Activated T-helper 17 cell treated with anti-CD3 and anti-CD28 coated beads, Interleukin-2, amount 50 U/mL, for 72 hours (primary cell): Measurements from ENCODE around the gene RGS6. TPM values are rescaled to one million over a fixed set of nuclear protein-coding genes. Genes with fewer than 3 reads are reported as not detected.

Experiments used
- ATAC-seq: fragments of 150-1000 bp; cut with Tn5 transposase; replicated peaks from 2 replicates; pipeline ENCODE4 v1.10.0; 2021; ENCODE audit warnings: mild to moderate bottlenecking, moderate library complexity
- H3K27ac Mint-ChIP-seq: one replicate; pipeline ENCODE4 v1.8.0; 2022; ENCODE audit warnings: mixed read lengths
- H3K27me3 Mint-ChIP-seq: one replicate; pipeline ENCODE4 v1.8.0; 2022; ENCODE audit warnings: mixed read lengths
- H3K36me3 Mint-ChIP-seq: one replicate; pipeline ENCODE4 v1.8.0; 2022; ENCODE audit warnings: low read depth, mild to moderate bottlenecking, mixed read lengths
- H3K4me1 Mint-ChIP-seq: one replicate; pipeline ENCODE4 v1.8.0; 2022; ENCODE audit warnings: mixed read lengths
- H3K4me3 Mint-ChIP-seq: one replicate; pipeline ENCODE4 v1.8.0; 2022; ENCODE audit warnings: mild to moderate bottlenecking, mixed read lengths
- H3K9me3 Mint-ChIP-seq: one replicate; pipeline ENCODE4 v1.8.0; 2022; ENCODE audit warnings: mixed read lengths
- total RNA-seq, 2 donors: library from RNA; stranded (reverse); gene quantifications; one replicate each; pipeline ENCODE4 v1.2.3, GENCODE V29; 2022

RGS6 gene
- total RNA-seq, 2 donors from 2014 or later, result 1.5 to 1.6 TPM

DNA sequence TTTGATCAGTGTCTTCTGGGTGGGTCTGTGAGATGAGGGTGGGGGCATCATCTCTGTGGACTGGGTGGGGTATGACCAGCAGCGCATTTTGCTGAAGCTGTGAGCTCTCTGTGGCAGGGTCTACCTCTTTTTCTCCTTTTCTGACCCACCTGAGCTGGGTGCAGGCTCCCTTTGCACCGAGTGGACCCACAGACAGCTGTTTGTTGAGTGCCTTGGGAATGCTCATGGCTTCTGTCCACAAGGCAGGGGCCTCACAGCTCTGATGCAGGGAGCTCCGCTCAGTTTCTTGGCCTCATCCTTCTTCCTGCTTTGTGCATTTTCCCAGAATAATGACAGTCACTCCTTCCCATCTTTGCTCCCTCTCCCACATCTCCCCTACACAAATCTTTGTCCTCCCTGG, 581.1 kb downstream of the RGS6 start:
- Mint-ChIP-seq H3K27ac (no peak overlapping the region), H3K9me3 (no peaks in the 10 kb centered on the region), H3K27me3 (no peaks in the 10 kb centered on the region), H3K4me3 (no peak overlapping the region), H3K36me3 (no peaks in the 10 kb centered on the region), H3K4me1 (peaks cover 13% of the 10 kb centered on the region)
- no peak for ATAC-seq

DNA sequence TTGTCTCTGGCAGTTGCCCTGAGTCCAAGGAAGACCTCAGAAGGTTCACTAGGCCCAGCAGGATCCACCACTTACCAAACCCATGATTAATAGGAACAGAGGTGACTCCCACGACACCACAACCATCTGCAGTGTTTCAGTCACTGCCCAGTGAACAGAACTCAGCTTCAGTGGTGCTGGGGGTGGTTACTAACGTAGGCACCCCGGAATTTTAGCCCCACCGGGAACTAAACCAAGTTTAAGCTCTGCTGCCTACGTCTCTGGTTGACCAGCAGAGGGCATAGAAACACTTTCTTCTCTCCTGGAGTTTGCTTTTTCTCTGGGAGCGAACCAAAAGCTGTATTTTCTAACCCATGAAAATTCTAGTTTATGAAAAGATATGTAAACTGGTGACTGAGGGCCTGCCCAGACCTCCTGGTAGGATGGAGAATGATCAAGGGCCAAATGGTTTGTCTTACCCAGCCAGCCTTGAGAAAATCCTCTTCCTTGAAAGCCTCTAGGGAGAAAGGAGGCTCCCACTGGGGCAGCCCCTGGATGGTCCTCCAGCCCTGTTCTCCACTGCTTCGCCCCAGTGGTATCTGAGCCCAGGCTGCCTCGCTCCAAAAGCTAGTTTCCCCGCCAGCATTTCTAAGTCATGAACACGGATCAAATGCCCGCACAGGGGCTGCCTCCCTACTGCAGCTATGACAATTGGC, 581.9 kb downstream of the RGS6 start:
- Mint-ChIP-seq H3K4me1 (peaks cover 20% of the 10 kb centered on the region), H3K36me3 (no peaks in the 10 kb centered on the region), H3K27ac (no peak overlapping the region), H3K27me3 (no peaks in the 10 kb centered on the region), H3K9me3 (no peaks in the 10 kb centered on the region), H3K4me3 (no peak overlapping the region)
- no peak for ATAC-seq

GRCh38 chr14:72514660-72515025, 582.4 kb downstream of the RGS6 start:
- no peaks in the 10 kb centered on the region for H3K36me3 Mint-ChIP-seq
- peaks cover 25% of the 10 kb centered on the region for H3K4me1 Mint-ChIP-seq
- H3K27ac Mint-ChIP-seq, result no peak overlapping the region
- no peaks in the 10 kb centered on the region for H3K27me3 Mint-ChIP-seq
- no peak for ATAC-seq
- no peak overlapping the region for H3K4me3 Mint-ChIP-seq
- no peaks in the 10 kb centered on the region for H3K9me3 Mint-ChIP-seq

DNA sequence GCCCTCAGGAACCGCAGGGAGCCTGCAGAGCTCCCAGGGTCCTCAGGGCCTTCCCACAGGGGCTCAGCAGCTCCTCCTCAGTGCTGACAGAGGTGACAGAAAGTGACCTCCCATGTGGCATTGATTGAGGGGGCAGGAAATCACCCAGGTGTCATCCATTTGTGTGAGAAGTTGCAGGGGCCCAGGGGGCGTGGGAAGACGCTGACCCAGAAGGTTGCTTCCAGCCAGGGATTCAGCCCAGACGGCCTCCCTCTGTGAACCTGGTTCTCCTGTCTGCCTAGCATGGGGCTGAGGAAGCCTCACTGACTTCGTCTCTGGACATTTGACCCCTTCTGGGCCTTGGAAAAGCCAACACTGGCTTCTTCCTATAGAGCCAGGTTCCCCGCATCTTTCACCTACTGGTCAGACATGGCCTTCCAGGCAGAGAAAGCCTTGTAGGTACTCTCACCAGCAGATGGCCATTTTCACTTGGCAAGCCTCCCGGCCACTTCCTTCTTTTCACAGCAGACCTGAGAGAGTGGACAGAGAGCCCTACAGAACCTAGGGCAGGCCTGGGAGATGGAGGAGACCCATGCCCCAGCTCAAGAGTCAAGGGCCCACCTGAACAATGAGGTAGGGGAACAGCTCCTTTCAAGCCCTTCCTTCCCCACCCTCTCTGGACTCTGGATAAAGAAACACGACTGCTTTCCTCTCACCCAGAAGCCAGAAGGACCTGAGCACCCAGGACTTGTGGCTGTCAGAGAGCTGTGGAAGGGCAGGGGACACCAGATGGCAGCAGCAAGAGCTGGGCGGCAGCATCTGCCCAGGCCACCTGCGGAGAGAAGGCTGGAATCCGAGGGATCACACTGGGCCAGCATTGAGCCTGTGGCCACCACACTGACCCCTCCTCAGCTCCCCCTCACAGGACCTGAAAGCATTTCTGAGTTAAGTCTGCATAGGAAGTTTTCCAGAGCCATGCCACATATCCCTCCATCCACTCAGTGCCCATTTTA, 583.8 kb downstream of the RGS6 start:
- Mint-ChIP-seq H3K4me1 (peaks cover 31% of the 10 kb centered on the region), H3K27me3 (no peaks in the 10 kb centered on the region), H3K9me3 (no peaks in the 10 kb centered on the region), H3K36me3 (no peaks in the 10 kb centered on the region), H3K4me3 (no peak overlapping the region), H3K27ac (no peak overlapping the region)
- ATAC-seq, result no peak

DNA sequence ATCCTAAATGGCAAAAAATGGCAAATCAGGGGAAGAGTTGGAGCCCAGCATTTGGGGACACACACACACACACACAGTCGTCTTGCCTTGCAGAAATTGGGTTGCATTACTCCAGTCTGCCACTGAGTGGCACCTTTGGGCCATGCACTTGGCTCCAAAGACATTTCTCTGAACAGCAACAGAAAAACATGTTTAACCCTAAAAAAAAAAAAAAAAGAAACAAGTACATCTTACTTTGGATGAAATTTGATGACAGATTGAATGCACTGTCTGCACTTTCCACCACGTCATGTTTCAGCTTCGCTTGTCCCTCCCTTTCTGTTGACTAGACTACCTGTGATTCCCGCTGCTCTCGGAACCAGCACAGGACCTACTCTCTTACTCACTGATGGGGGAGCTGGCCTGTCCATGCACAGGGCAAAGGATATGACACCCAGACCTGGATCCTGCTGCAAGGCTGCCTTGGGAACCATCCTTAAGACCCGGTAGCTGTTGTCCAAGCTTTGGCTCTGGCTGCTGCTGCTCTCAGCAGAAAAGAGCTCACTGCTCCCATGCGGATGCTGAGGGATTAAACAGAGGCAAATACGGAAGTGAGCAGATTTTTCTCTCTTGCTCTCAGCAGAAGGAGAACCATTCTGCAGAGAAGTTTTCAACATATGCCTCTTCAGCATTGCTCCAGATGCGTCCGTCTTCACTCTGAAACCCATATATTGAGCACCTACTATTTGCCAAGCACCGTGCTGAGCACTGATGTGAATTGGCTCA, 584.9 kb downstream of the RGS6 start:
- Mint-ChIP-seq H3K9me3 (no peaks in the 10 kb centered on the region), H3K27ac (no peak overlapping the region)

DNA sequence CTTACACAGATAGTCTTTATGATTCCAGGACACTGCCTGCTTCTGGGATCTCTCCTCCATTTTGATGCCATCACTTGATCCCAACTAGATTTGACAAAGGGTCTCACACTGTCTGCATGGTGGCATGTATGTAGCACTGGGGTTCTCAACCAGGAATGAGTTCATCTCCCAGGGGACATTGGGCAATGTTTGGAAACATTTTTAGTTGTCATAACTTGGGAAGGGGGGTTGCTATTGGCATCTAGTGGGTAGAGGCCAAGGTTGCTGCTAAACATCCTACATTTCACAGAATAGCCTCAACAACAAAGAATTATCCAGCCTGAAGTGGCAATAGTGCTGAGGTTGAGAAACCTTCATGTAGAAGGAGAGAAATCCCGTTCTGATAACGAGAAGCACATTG, 585.5 kb downstream of the RGS6 start:
- H3K4me3 Mint-ChIP-seq, result peak overlapping the region; percentile 36
- no peaks in the 10 kb centered on the region for H3K36me3 Mint-ChIP-seq
- no peaks in the 10 kb centered on the region for H3K27me3 Mint-ChIP-seq
- no peak for ATAC-seq
- H3K9me3 Mint-ChIP-seq, result no peaks in the 10 kb centered on the region
- H3K27ac Mint-ChIP-seq, result no peak overlapping the region
- peaks cover 36% of the 10 kb centered on the region for H3K4me1 Mint-ChIP-seq

More for the DNA sequence above, 584.9 kb downstream of the RGS6 start:
- no peak for ATAC-seq
- H3K36me3 Mint-ChIP-seq, result no peaks in the 10 kb centered on the region
- peaks cover 36% of the 10 kb centered on the region for H3K4me1 Mint-ChIP-seq
- no peaks in the 10 kb centered on the region for H3K27me3 Mint-ChIP-seq
- no peak overlapping the region for H3K4me3 Mint-ChIP-seq

- Mint-ChIP-seq H3K4me3 (peak overlapping the region; percentile 36), H3K4me1 (peaks cover 36% of the 10 kb centered on the region), H3K27me3 (no peaks in the 10 kb centered on the region), H3K27ac (peak overlapping the region; percentile 40), H3K36me3 (no peaks in the 10 kb centered on the region), H3K9me3 (no peaks in the 10 kb centered on the region)
- ATAC-seq, result peak; percentile 84
These were observed 586.7 kb downstream of the RGS6 start for GRCh38 chr14:72518809-72519377.

GRCh38 chr14:72519543-72519942, 587.3 kb downstream of the RGS6 start:
- Mint-ChIP-seq H3K4me3 (peak overlapping the region; percentile 36), H3K4me1 (peaks cover 36% of the 10 kb centered on the region), H3K27me3 (no peaks in the 10 kb centered on the region), H3K27ac (peak overlapping the region; percentile 40), H3K9me3 (no peaks in the 10 kb centered on the region), H3K36me3 (no peaks in the 10 kb centered on the region)
- ATAC-seq, result peak; percentile 39

DNA sequence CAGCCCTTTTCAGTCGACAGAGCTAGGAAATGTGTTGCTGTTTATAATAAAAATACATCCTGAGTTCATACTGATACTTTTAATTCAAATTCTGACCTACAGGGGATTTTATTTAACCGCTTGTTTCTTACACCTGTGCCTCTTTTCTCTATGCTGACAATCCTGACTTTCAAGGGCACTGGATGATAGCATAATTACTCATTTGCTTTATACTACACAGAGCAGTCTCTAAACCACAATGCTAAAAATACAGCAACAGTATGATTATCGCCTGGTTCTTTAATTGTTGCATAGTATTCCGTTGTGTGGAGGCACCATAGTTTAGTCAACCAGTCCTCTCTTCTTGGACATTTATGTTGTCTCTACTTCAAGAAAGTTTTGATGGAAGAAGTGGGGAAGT, 588.8 kb downstream of the RGS6 start:
- ATAC-seq, result peak; percentile 74
- Mint-ChIP-seq H3K4me3 (peak overlapping the region; percentile 36), H3K27me3 (no peaks in the 10 kb centered on the region), H3K4me1 (peaks cover 36% of the 10 kb centered on the region), H3K36me3 (no peaks in the 10 kb centered on the region), H3K9me3 (no peaks in the 10 kb centered on the region), H3K27ac (peak overlapping the region; percentile 40)

- no peaks in the 10 kb centered on the region for H3K9me3 Mint-ChIP-seq
- peaks cover 36% of the 10 kb centered on the region for H3K4me1 Mint-ChIP-seq
- no peaks in the 10 kb centered on the region for H3K27me3 Mint-ChIP-seq
- no peaks in the 10 kb centered on the region for H3K36me3 Mint-ChIP-seq
- no peak for ATAC-seq
- peak overlapping the region; percentile 40 for H3K27ac Mint-ChIP-seq
- peak overlapping the region; percentile 36 for H3K4me3 Mint-ChIP-seq
These were observed 589.9 kb downstream of the RGS6 start for GRCh38 chr14:72521968-72522741.

GRCh38 chr14:72522847-72523246, 590.6 kb downstream of the RGS6 start:
- Mint-ChIP-seq H3K4me1 (peaks cover 29% of the 10 kb centered on the region), H3K36me3 (no peaks in the 10 kb centered on the region), H3K4me3 (no peak overlapping the region), H3K27ac (no peak overlapping the region), H3K27me3 (no peaks in the 10 kb centered on the region), H3K9me3 (no peaks in the 10 kb centered on the region)
- ATAC-seq, result no peak

DNA sequence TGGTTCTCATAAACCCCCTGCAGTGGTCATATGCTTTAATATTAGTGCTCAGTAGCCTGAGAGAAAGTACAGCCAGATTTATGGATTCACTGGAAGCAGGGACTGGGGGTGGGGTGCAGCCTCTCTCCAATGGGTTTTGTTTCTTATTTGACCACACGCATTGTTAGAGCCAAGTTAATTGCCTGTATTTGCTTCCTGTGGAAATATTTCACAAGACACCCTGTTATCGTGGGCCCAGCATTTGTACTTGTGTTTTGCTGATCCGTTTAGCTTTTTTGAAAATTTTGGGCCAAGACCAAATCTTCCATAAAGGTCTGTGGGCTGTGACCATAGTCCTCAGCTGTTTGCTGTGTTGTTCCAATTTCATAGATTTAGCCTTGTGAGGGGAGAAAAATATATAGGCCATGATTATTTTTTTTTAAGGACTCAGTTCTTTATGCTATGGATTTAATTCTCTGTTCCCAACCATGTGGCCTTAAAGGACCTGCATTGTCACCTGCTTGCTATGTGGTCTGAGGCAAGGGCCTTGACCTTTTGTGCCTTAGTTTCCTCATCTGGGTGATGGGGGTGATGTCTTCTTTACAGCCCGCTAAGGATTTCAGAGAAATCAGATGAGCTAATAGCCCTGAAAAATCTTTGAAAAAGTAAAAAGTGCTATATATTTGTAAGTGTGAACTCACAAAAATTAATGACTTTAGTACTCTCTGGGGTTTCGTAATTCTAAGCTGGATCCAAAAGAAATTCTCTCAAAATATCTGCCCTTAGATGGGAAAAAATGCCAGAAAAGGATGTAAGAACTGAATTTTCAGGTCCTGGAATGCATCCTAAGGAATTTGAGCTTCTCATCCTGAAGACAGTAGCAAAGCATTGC, 591.4 kb downstream of the RGS6 start:
- Mint-ChIP-seq H3K27me3 (peaks cover 4% of the 10 kb centered on the region), H3K36me3 (no peaks in the 10 kb centered on the region), H3K4me1 (peaks cover 26% of the 10 kb centered on the region), H3K27ac (no peak overlapping the region), H3K9me3 (no peaks in the 10 kb centered on the region), H3K4me3 (no peak overlapping the region)
- ATAC-seq, result no peak

DNA sequence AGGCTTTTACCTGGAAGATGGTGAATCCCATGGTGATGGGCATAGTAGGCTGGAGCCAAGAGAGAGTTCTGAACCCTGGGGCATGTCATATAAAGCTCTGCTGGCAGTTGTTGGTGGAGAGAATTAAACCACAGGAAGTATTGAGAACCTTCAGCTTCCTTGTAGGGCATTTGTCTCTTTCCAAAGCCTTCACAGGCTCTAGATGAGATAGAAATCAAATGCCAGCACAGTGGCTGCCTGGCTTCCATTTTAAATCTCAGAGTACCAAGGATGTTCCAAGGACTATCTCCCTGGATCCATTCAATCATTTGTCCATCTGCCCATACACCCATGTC, 592.0 kb downstream of the RGS6 start:
- Mint-ChIP-seq H3K27me3 (peaks cover 4% of the 10 kb centered on the region), H3K36me3 (no peaks in the 10 kb centered on the region), H3K27ac (no peak overlapping the region), H3K4me3 (no peak overlapping the region), H3K9me3 (no peaks in the 10 kb centered on the region), H3K4me1 (peaks cover 22% of the 10 kb centered on the region)
- ATAC-seq, result no peak
